Measurements from ENCODE around the gene TPMT. TPM values are rescaled to one million over a fixed set of nuclear protein-coding genes. Genes with fewer than 3 reads are reported as not detected.

TPMT gene
- total RNA-seq, 1 donor from 2014 or later, result 11.0 TPM

- Histone ChIP-seq H3K27ac (no peak overlapping the region), H3K36me3 (peaks cover 0 to 24% of the 10 kb centered on the region in 2 donors), H3K4me3 (no peak overlapping the region), H3K9me3 (no peaks in the 10 kb centered on the region), H3K4me1 (no peaks in the 10 kb centered on the region), H3K27me3 (no peaks in the 10 kb centered on the region)
- intact Hi-C loops (cut with DNase I), result no loop called here
- no peak for DNase-seq (ENCODE audit: extremely low spot score in 2 of 2)
- no peak for TF ChIP-seq POLR2A (IDR thresholded peaks at IDR 0.05)
- TF ChIP-seq POLR2AphosphoS5 (IDR thresholded peaks at IDR 0.05; ENCODE audit: insufficient read depth in 1 of 2, low read depth in 1 of 2), result no peak
Observed at GRCh38 chr6:18186540-18187250, 31.8 kb upstream of the TPMT start.

- no peaks in the 10 kb centered on the region for H3K9me3 ChIP-seq
- no peak for DNase-seq (ENCODE audit: extremely low spot score in 2 of 2)
- H3K36me3 ChIP-seq, result peaks cover 0 to 18% of the 10 kb centered on the region in 2 donors
- no peaks in the 10 kb centered on the region for H3K4me1 ChIP-seq
- H3K4me3 ChIP-seq, result no peak overlapping the region
- H3K27ac ChIP-seq, result no peak overlapping the region
- intact Hi-C loops (cut with DNase I), result no loop called here
- no peaks in the 10 kb centered on the region for H3K27me3 ChIP-seq
- TF ChIP-seq POLR2A (IDR thresholded peaks at IDR 0.05), result no peak
- no peak for TF ChIP-seq POLR2AphosphoS5 (IDR thresholded peaks at IDR 0.05; ENCODE audit: insufficient read depth in 1 of 2, low read depth in 1 of 2)
- TF ChIP-seq CTCF (IDR thresholded peaks at IDR 0.05), result no peak
Observed at GRCh38 chr6:18186033-18186432, 31.2 kb upstream of the TPMT start.

GRCh38 chr6:18185624-18186023 is 30.7 kb upstream of the TPMT start:
- Histone ChIP-seq H3K4me3 (no peak overlapping the region), H3K36me3 (peaks cover 0 to 18% of the 10 kb centered on the region in 2 donors), H3K4me1 (no peaks in the 10 kb centered on the region), H3K9me3 (no peaks in the 10 kb centered on the region), H3K27me3 (no peaks in the 10 kb centered on the region), H3K27ac (no peak overlapping the region)
- intact Hi-C loops (cut with DNase I), result no loop called here
- TF ChIP-seq POLR2AphosphoS5 (IDR thresholded peaks at IDR 0.05; ENCODE audit: insufficient read depth in 1 of 2, low read depth in 1 of 2), result no peak
- TF ChIP-seq POLR2A (IDR thresholded peaks at IDR 0.05), result no peak
- no peak for TF ChIP-seq CTCF (IDR thresholded peaks at IDR 0.05)
- no peak for DNase-seq (ENCODE audit: extremely low spot score in 2 of 2)

- no peaks in the 10 kb centered on the region for H3K4me1 ChIP-seq
- DNase-seq (ENCODE audit: extremely low spot score in 2 of 2), result no peak
- intact Hi-C loops (cut with DNase I), result no loop called here
Observed at GRCh38 chr6:18183766-18184165, 28.9 kb upstream of the TPMT start.

GRCh38 chr6:18182568-18182967 is 27.7 kb upstream of the TPMT start:
- DNase-seq (ENCODE audit: extremely low spot score in 2 of 2), result no peak
- intact Hi-C loops (cut with DNase I), result no loop called here

More at GRCh38 chr6:18183766-18184165, 28.9 kb upstream of the TPMT start:
- TF ChIP-seq POLR2A (IDR thresholded peaks at IDR 0.05) (no peak), CTCF (IDR thresholded peaks at IDR 0.05) (no peak), POLR2AphosphoS5 (IDR thresholded peaks at IDR 0.05; ENCODE audit: insufficient read depth in 1 of 2, low read depth in 1 of 2) (no peak)
- no peaks in the 10 kb centered on the region for H3K9me3 ChIP-seq
- no peak overlapping the region for H3K4me3 ChIP-seq
- peaks cover 0 to 18% of the 10 kb centered on the region in 2 donors for H3K36me3 ChIP-seq
- no peak overlapping the region for H3K27ac ChIP-seq
- no peaks in the 10 kb centered on the region for H3K27me3 ChIP-seq

More at GRCh38 chr6:18182568-18182967, 27.7 kb upstream of the TPMT start:
- peaks cover 0 to 8% of the 10 kb centered on the region in 2 donors for H3K36me3 ChIP-seq
- H3K4me1 ChIP-seq, result no peaks in the 10 kb centered on the region
- no peak overlapping the region for H3K27ac ChIP-seq
- no peak for TF ChIP-seq CTCF (IDR thresholded peaks at IDR 0.05)
- TF ChIP-seq POLR2A (IDR thresholded peaks at IDR 0.05), result no peak
- no peak for TF ChIP-seq POLR2AphosphoS5 (IDR thresholded peaks at IDR 0.05; ENCODE audit: insufficient read depth in 1 of 2, low read depth in 1 of 2)
- no peaks in the 10 kb centered on the region for H3K9me3 ChIP-seq
- no peaks in the 10 kb centered on the region for H3K27me3 ChIP-seq
- H3K4me3 ChIP-seq, result no peak overlapping the region

Data from vagina (tissue), 2 donors.